Measurements from ENCODE around the gene SLC25A29. TPM values are rescaled to one million over a fixed set of nuclear protein-coding genes. Genes with fewer than 3 reads are reported as not detected.

SLC25A29 gene
- total and polyA plus RNA-seq, 2 of the 13 experiments (the other 11 are each of a cell fraction or from before 2014, with no cell fraction given) = 12.2 to 17.2 TPM

DNA sequence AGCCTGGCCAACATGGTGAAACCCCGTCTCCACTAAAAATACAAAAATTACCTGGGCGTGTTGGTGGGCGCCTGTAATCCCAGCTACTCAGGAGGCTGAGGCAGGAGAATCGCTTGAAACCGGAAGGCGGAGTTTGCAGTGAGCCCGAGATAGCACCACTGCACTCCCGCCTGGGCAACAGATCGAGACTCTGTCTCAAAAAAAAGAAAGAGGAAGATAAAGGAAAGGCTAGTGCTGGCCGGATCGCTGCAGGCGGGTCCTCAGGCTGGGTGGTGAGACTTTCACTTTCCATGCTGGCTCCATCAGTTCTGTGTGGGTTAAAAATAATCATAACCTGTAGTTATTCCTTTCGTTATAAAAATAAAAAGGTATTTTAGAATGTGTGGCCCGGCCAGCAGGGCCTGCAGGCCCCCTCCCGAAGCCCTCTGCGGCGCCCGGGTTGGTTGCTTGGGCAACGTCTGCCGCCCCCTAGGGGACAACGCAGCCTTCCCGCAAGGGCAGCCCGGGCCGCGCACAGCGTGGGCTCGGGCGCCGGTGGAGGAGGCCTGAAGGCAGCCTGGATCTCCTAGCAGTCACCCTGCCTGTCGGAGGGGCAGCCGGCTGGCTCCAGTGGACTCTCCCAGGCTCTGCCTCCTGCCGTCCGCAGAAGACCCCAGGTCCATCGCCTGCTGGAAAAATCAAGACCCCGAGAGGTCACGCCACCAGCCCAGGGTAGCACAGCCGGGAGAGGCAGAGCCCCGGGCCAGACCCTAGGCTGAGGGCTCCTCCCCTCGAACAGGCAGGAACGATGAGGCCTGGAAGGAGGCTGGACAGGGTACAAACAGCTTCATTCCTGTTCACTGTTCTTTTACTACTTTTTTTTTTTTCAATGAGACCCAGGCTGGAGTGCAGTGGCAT, 11.9 kb upstream of the SLC25A29 start (continued):
- peak; percentile 91 for TF ChIP-seq HNRNPLL (IDR thresholded peaks at IDR 0.05; ENCODE audit: low read depth, low read length, poor library complexity, severe bottlenecking)
- no peak for TF ChIP-seq NR1H2 (CRISPR knock-in tag; IDR thresholded peaks at IDR 0.05; ENCODE audit: borderline replicate concordance, low read depth)
- TF ChIP-seq, protein P1, sequence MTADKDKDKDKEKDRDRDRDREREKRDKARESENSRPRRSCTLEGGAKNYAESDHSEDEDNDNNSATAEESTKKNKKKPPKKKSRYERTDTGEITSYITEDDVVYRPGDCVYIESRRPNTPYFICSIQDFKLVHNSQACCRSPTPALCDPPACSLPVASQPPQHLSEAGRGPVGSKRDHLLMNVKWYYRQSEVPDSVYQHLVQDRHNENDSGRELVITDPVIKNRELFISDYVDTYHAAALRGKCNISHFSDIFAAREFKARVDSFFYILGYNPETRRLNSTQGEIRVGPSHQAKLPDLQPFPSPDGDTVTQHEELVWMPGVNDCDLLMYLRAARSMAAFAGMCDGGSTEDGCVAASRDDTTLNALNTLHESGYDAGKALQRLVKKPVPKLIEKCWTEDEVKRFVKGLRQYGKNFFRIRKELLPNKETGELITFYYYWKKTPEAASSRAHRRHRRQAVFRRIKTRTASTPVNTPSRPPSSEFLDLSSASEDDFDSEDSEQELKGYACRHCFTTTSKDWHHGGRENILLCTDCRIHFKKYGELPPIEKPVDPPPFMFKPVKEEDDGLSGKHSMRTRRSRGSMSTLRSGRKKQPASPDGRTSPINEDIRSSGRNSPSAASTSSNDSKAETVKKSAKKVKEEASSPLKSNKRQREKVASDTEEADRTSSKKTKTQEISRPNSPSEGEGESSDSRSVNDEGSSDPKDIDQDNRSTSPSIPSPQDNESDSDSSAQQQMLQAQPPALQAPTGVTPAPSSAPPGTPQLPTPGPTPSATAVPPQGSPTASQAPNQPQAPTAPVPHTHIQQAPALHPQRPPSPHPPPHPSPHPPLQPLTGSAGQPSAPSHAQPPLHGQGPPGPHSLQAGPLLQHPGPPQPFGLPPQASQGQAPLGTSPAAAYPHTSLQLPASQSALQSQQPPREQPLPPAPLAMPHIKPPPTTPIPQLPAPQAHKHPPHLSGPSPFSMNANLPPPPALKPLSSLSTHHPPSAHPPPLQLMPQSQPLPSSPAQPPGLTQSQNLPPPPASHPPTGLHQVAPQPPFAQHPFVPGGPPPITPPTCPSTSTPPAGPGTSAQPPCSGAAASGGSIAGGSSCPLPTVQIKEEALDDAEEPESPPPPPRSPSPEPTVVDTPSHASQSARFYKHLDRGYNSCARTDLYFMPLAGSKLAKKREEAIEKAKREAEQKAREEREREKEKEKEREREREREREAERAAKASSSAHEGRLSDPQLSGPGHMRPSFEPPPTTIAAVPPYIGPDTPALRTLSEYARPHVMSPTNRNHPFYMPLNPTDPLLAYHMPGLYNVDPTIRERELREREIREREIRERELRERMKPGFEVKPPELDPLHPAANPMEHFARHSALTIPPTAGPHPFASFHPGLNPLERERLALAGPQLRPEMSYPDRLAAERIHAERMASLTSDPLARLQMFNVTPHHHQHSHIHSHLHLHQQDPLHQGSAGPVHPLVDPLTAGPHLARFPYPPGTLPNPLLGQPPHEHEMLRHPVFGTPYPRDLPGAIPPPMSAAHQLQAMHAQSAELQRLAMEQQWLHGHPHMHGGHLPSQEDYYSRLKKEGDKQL (CRISPR knock-in tag; IDR thresholded peaks at IDR 0.05; ENCODE audit: low read depth) = no peak
- peak; percentile 55 for TF ChIP-seq ZBTB7B (CRISPR knock-in tag; IDR thresholded peaks at IDR 0.05)
- TF ChIP-seq, protein P2, sequence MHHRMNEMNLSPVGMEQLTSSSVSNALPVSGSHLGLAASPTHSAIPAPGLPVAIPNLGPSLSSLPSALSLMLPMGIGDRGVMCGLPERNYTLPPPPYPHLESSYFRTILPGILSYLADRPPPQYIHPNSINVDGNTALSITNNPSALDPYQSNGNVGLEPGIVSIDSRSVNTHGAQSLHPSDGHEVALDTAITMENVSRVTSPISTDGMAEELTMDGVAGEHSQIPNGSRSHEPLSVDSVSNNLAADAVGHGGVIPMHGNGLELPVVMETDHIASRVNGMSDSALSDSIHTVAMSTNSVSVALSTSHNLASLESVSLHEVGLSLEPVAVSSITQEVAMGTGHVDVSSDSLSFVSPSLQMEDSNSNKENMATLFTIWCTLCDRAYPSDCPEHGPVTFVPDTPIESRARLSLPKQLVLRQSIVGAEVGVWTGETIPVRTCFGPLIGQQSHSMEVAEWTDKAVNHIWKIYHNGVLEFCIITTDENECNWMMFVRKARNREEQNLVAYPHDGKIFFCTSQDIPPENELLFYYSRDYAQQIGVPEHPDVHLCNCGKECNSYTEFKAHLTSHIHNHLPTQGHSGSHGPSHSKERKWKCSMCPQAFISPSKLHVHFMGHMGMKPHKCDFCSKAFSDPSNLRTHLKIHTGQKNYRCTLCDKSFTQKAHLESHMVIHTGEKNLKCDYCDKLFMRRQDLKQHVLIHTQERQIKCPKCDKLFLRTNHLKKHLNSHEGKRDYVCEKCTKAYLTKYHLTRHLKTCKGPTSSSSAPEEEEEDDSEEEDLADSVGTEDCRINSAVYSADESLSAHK (CRISPR knock-in tag; IDR thresholded peaks at IDR 0.05; ENCODE audit: borderline replicate concordance) = no peak
- TF ChIP-seq KMT2B (CRISPR knock-in tag; IDR thresholded peaks at IDR 0.05) = no peak
- 0 out of 2 replicates have a peak, but pooled peaks have one; percentile 29 for TF ChIP-seq ZMYM4 (CRISPR knock-in tag; IDR thresholded peaks at IDR 0.05)
- TF ChIP-seq, protein P3, sequence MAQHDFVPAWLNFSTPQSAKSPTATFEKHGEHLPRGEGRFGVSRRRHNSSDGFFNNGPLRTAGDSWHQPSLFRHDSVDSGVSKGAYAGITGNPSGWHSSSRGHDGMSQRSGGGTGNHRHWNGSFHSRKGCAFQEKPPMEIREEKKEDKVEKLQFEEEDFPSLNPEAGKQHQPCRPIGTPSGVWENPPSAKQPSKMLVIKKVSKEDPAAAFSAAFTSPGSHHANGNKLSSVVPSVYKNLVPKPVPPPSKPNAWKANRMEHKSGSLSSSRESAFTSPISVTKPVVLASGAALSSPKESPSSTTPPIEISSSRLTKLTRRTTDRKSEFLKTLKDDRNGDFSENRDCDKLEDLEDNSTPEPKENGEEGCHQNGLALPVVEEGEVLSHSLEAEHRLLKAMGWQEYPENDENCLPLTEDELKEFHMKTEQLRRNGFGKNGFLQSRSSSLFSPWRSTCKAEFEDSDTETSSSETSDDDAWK (CRISPR knock-in tag; IDR thresholded peaks at IDR 0.05) = no peak
- TF ChIP-seq, protein P4, sequence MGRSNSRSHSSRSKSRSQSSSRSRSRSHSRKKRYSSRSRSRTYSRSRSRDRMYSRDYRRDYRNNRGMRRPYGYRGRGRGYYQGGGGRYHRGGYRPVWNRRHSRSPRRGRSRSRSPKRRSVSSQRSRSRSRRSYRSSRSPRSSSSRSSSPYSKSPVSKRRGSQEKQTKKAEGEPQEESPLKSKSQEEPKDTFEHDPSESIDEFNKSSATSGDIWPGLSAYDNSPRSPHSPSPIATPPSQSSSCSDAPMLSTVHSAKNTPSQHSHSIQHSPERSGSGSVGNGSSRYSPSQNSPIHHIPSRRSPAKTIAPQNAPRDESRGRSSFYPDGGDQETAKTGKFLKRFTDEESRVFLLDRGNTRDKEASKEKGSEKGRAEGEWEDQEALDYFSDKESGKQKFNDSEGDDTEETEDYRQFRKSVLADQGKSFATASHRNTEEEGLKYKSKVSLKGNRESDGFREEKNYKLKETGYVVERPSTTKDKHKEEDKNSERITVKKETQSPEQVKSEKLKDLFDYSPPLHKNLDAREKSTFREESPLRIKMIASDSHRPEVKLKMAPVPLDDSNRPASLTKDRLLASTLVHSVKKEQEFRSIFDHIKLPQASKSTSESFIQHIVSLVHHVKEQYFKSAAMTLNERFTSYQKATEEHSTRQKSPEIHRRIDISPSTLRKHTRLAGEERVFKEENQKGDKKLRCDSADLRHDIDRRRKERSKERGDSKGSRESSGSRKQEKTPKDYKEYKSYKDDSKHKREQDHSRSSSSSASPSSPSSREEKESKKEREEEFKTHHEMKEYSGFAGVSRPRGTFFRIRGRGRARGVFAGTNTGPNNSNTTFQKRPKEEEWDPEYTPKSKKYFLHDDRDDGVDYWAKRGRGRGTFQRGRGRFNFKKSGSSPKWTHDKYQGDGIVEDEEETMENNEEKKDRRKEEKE (IDR thresholded peaks at IDR 0.05) = no peak
- TF ChIP-seq, protein P5, sequence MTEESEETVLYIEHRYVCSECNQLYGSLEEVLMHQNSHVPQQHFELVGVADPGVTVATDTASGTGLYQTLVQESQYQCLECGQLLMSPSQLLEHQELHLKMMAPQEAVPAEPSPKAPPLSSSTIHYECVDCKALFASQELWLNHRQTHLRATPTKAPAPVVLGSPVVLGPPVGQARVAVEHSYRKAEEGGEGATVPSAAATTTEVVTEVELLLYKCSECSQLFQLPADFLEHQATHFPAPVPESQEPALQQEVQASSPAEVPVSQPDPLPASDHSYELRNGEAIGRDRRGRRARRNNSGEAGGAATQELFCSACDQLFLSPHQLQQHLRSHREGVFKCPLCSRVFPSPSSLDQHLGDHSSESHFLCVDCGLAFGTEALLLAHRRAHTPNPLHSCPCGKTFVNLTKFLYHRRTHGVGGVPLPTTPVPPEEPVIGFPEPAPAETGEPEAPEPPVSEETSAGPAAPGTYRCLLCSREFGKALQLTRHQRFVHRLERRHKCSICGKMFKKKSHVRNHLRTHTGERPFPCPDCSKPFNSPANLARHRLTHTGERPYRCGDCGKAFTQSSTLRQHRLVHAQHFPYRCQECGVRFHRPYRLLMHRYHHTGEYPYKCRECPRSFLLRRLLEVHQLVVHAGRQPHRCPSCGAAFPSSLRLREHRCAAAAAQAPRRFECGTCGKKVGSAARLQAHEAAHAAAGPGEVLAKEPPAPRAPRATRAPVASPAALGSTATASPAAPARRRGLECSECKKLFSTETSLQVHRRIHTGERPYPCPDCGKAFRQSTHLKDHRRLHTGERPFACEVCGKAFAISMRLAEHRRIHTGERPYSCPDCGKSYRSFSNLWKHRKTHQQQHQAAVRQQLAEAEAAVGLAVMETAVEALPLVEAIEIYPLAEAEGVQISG (CRISPR knock-in tag; IDR thresholded peaks at IDR 0.05) = peak; percentile 24; the same call in 1 of the 2 replicates
- no peak for TF ChIP-seq NFKBIZ (CRISPR knock-in tag; IDR thresholded peaks at IDR 0.05)
- peak; percentile 63; the same call in 1 of the 2 replicates for TF ChIP-seq KDM2A (CRISPR knock-in tag; IDR thresholded peaks at IDR 0.05; ENCODE audit: borderline replicate concordance, low read depth)
